ENCODE data around the gene NELFE. TPM values are rescaled to one million over a fixed set of nuclear protein-coding genes. Genes with fewer than 3 reads are reported as not detected.

The NELFE gene
- total RNA-seq, 1 experiment from 2014 or later, result 70.1 TPM

DNA sequence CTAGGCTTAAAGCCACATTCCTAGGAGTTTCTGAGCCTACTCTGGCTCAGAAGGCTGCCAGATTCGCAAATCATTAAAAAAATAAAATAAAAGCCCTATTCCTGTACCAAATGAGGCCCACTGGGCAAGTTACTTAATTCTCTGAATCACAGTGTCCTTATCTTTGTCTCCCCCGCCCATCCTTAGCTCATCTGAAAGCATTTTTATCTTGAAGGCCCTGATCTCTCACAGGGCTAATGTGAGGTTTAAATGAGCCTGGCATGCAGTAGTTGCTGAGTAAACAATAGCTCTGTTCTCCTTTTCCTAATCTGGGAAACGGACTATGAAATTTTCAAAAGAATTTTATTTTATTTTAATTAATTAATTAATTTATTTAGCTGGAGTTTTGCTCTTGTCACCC, 54.8 kb downstream of the NELFE start:
- no peaks in the 10 kb centered on the region for H3K9me3 ChIP-seq (replicated peaks)
- no peak for DNase-seq
- H3K27me3 ChIP-seq, result no peaks in the 10 kb centered on the region
- H3K4me1 ChIP-seq, result no peaks in the 10 kb centered on the region
- H3K36me3 ChIP-seq, result no peaks in the 10 kb centered on the region
- H3K4me3 ChIP-seq, result no peak overlapping the region
- no peak overlapping the region for H3K27ac ChIP-seq

Other genes with a start within 250 kb of the NELFE start
- not detected in 2 replicates for gene LY6G6D, start 243.6 kb downstream of the NELFE start, total RNA-seq (2014; rRNA removed; shearing (Covaris generic))
- not detected in 2 replicates for gene LY6G6C, start 237.2 kb downstream of the NELFE start, total RNA-seq (2014; rRNA removed; shearing (Covaris generic))
- gene MPIG6B, start 235.6 kb downstream of the NELFE start, total RNA-seq (2014; rRNA removed; shearing (Covaris generic)), result 0.47 TPM in 1 of 2 replicates, not detected in the other
- 39.1 and 42.7 TPM in 2 replicates for gene DDAH2, start 229.7 kb downstream of the NELFE start, total RNA-seq (2014; rRNA removed; shearing (Covaris generic))
- 210 and 234 TPM in 2 replicates for gene CLIC1, start 222.4 kb downstream of the NELFE start, total RNA-seq (2014; rRNA removed; shearing (Covaris generic))
- 12.9 and 13.4 TPM in 2 replicates for gene MSH5, start 219.0 kb downstream of the NELFE start, total RNA-seq (2014; rRNA removed; shearing (Covaris generic))
- gene SAPCD1, start 196.3 kb downstream of the NELFE start, total RNA-seq (2014; rRNA removed; shearing (Covaris generic)), result 0.89 and 1.4 TPM in 2 replicates
- gene VWA7, start 181.6 kb downstream of the NELFE start, total RNA-seq (2014; rRNA removed; shearing (Covaris generic)), result 0.28 and 0.34 TPM in 2 replicates
- 42.5 and 45.8 TPM in 2 replicates for gene VARS1, start 163.2 kb downstream of the NELFE start, total RNA-seq (2014; rRNA removed; shearing (Covaris generic))
- gene LSM2, start 152.0 kb downstream of the NELFE start, total RNA-seq (2014; rRNA removed; shearing (Covaris generic)), result 90.1 and 106 TPM in 2 replicates
- 0.10 and 0.14 TPM in 2 replicates for gene HSPA1L, start 143.7 kb downstream of the NELFE start, total RNA-seq (2014; rRNA removed; shearing (Covaris generic))
- 0.56 TPM in 1 of 2 replicates, not detected in the other for gene HSPA1A, start 143.4 kb downstream of the NELFE start, total RNA-seq (2014; rRNA removed; shearing (Covaris generic))
- 106 and 118 TPM in 2 replicates for gene HSPA1B, start 131.2 kb downstream of the NELFE start, total RNA-seq (2014; rRNA removed; shearing (Covaris generic))
- 21.2 and 23.3 TPM in 2 replicates for gene NEU1, start 96.2 kb downstream of the NELFE start, total RNA-seq (2014; rRNA removed; shearing (Covaris generic))
- gene SLC44A4, start 80.0 kb downstream of the NELFE start, total RNA-seq (2014; rRNA removed; shearing (Covaris generic)), result 0.12 TPM in 1 of 2 replicates, not detected in the other
- 42.1 and 48.4 TPM in 2 replicates for gene EHMT2, start 61.3 kb downstream of the NELFE start, total RNA-seq (2014; rRNA removed; shearing (Covaris generic))
- gene ZBTB12, start 56.9 kb downstream of the NELFE start, total RNA-seq (2014; rRNA removed; shearing (Covaris generic)), result 4.8 and 5.4 TPM in 2 replicates
- gene C2, start 31.3 kb downstream of the NELFE start, total RNA-seq (2014; rRNA removed; shearing (Covaris generic)), result 1.2 and 1.5 TPM in 2 replicates
- gene CFB, start 12.9 kb downstream of the NELFE start, total RNA-seq (2014; rRNA removed; shearing (Covaris generic)), result not detected in 2 replicates
- gene SKIC2, start 204 bp upstream of the NELFE start, total RNA-seq (2014; rRNA removed; shearing (Covaris generic)), result 27.3 and 37.4 TPM in 2 replicates
- 13.8 and 17.8 TPM in 2 replicates for gene DXO, start 13.2 kb upstream of the NELFE start, total RNA-seq (2014; rRNA removed; shearing (Covaris generic))
- gene C4A, start 23.1 kb upstream of the NELFE start, total RNA-seq (2014; rRNA removed; shearing (Covaris generic)), result 0.81 and 2.5 TPM in 2 replicates
- 1.2 and 1.8 TPM in 2 replicates for gene C4B, start 55.8 kb upstream of the NELFE start, total RNA-seq (2014; rRNA removed; shearing (Covaris generic))
- 0.08 TPM in 1 of 2 replicates, not detected in the other for gene CYP21A2, start 79.4 kb upstream of the NELFE start, total RNA-seq (2014; rRNA removed; shearing (Covaris generic))
- gene TNXB, start 150.4 kb upstream of the NELFE start, total RNA-seq (2014; rRNA removed; shearing (Covaris generic)), result 1.6 and 3.3 TPM in 2 replicates
- gene ATF6B, start 169.3 kb upstream of the NELFE start, total RNA-seq (2014; rRNA removed; shearing (Covaris generic)), result 26.1 and 33.0 TPM in 2 replicates
- 8.2 and 8.7 TPM in 2 replicates for gene FKBPL, start 171.3 kb upstream of the NELFE start, total RNA-seq (2014; rRNA removed; shearing (Covaris generic))
- gene PRRT1, start 193.0 kb upstream of the NELFE start, total RNA-seq (2014; rRNA removed; shearing (Covaris generic)), result 0.25 and 0.30 TPM in 2 replicates
- 120 and 150 TPM in 2 replicates for gene PPT2, start 195.2 kb upstream of the NELFE start, total RNA-seq (2014; rRNA removed; shearing (Covaris generic))
- 6.4 and 8.8 TPM in 2 replicates for gene EGFL8, start 205.6 kb upstream of the NELFE start, total RNA-seq (2014; rRNA removed; shearing (Covaris generic))
- gene AGPAT1, start 217.1 kb upstream of the NELFE start, total RNA-seq (2014; rRNA removed; shearing (Covaris generic)), result 66.1 and 70.3 TPM in 2 replicates
- 60.0 and 63.7 TPM in 2 replicates for gene RNF5, start 219.4 kb upstream of the NELFE start, total RNA-seq (2014; rRNA removed; shearing (Covaris generic))
- gene AGER, start 225.3 kb upstream of the NELFE start, total RNA-seq (2014; rRNA removed; shearing (Covaris generic)), result 0.71 and 1.4 TPM in 2 replicates
- gene PBX2, start 231.2 kb upstream of the NELFE start, total RNA-seq (2014; rRNA removed; shearing (Covaris generic)), result 39.4 and 41.7 TPM in 2 replicates
- gene GPSM3, start 233.7 kb upstream of the NELFE start, total RNA-seq (2014; rRNA removed; shearing (Covaris generic)), result 2.8 and 3.6 TPM in 2 replicates

Measured in SJCRH30 (cell line).